CD8-positive, alpha-beta memory T cell (primary cell): ENCODE results near the gene LAMC1. TPM values are rescaled to one million over a fixed set of nuclear protein-coding genes. Genes with fewer than 3 reads are reported as not detected.

Source experiments
- CTCF ChIA-PET: fragments of 350-600 bp; sonication (Branson Sonifier 250); formaldehyde crosslinking; loops from one replicate; lab custom pipeline; 2021; ENCODE audit warnings: antibody characterized with exemption; lab: Charles Lee
- POLR2A ChIA-PET: fragments of 350-600 bp; sonication (Branson Sonifier 250); formaldehyde crosslinking; loops from one replicate; lab custom pipeline; 2021; ENCODE audit warnings: antibody characterized with exemption; lab: Charles Lee
- DNase-seq, 5 donors: peaks; one replicate each; pipeline versions ENCODE4 v3.0.0 to v3.0.0-alpha.2; 2020 to 2022; ENCODE audit warnings: mixed read lengths in 1 of 5
- H3K27ac ChIP-seq: one replicate; pipeline ENCODE4 v1.7.0; 2013; ENCODE audit warnings: low read depth, mild to moderate bottlenecking, low read length, moderate library complexity
- H3K27me3 ChIP-seq: 2 replicates; pipeline ENCODE4 v1.7.0; 2013; ENCODE audit warnings: low read length, mild to moderate bottlenecking; ENCODE audit not compliant: insufficient read depth, poor library complexity, severe bottlenecking
- H3K36me3 ChIP-seq: 2 replicates; pipeline ENCODE4 v1.7.0; 2013; ENCODE audit warnings: mild to moderate bottlenecking, low read length, moderate library complexity; ENCODE audit not compliant: insufficient read depth
- H3K4me1 ChIP-seq: 2 replicates; pipeline ENCODE4 v1.7.0; 2013; ENCODE audit warnings: mild to moderate bottlenecking, low read length, moderate library complexity; ENCODE audit not compliant: insufficient read depth
- H3K4me3 ChIP-seq: 2 replicates; pipeline ENCODE4 v1.7.0; 2013; ENCODE audit warnings: mild to moderate bottlenecking, low read length
- H3K9me3 ChIP-seq: 2 replicates; pipeline ENCODE4 v1.7.0; 2013; ENCODE audit warnings: mild to moderate bottlenecking, low read length
- H3K27ac Mint-ChIP-seq, 8 donors: one replicate each; pipeline ENCODE4 v1.8.0; 2020 to 2021; ENCODE audit warnings: mixed read lengths in 8 of 8, mild to moderate bottlenecking in 6 of 8, inconsistent platforms in 3 of 8, moderate library complexity in 3 of 8
- H3K27me3 Mint-ChIP-seq, 2 donors: one replicate each; pipeline ENCODE4 v1.8.0; 2020 to 2021; ENCODE audit warnings: mixed read lengths in 2 of 2, mild to moderate bottlenecking in 1 of 2, moderate library complexity in 1 of 2
- H3K36me3 Mint-ChIP-seq, 3 donors: one replicate each; pipeline ENCODE4 v1.8.0; 2020 to 2021; ENCODE audit warnings: mixed read lengths in 3 of 3, inconsistent platforms in 1 of 3, mild to moderate bottlenecking in 1 of 3
- H3K4me1 Mint-ChIP-seq, 3 donors: one replicate each; pipeline ENCODE4 v1.8.0; 2020 to 2021; ENCODE audit warnings: mixed read lengths in 3 of 3, inconsistent platforms in 1 of 3, mild to moderate bottlenecking in 1 of 3
- H3K4me3 Mint-ChIP-seq, 7 donors: one replicate each; pipeline ENCODE4 v1.8.0; 2020 to 2021; ENCODE audit warnings: mixed read lengths in 7 of 7, mild to moderate bottlenecking in 6 of 7, moderate library complexity in 4 of 7, inconsistent platforms in 2 of 7
- H3K9me3 Mint-ChIP-seq, 5 donors: one replicate each; pipeline ENCODE4 v1.8.0; 2020 to 2022; ENCODE audit warnings: mixed read lengths in 5 of 5, mild to moderate bottlenecking in 3 of 5, moderate library complexity in 2 of 5, inconsistent platforms in 1 of 5
- polyA plus RNA-seq: library from polyadenylated mRNA; unstranded; fragments of 300-500 nt; fragmentation: Illumina TruSeq; gene quantifications from one replicate; pipeline ENCODE4 v1.2.3, GENCODE V29; 2021
- total RNA-seq, 2 experiments: library from RNA; stranded (reverse); gene quantifications; one replicate each; pipeline ENCODE4 v1.2.3, GENCODE V29; 2021

The LAMC1 gene
- total and polyA plus RNA-seq, 3 experiments from 2014 or later, result 0.33 to 0.58 TPM; not detected in 1

- H3K4me3 ChIP-seq, result no peak overlapping the region
- peaks cover 7% of the 10 kb centered on the region for H3K27me3 ChIP-seq
- no peak overlapping the region for H3K27ac ChIP-seq
- no peak for DNase-seq
- H3K4me1 Mint-ChIP-seq, result peaks cover 5 to 13% (median 11%) of the 10 kb centered on the region in 3 donors
- ChIA-PET CTCF (no interaction called here), POLR2A (no interaction called here)
- H3K27ac Mint-ChIP-seq, result no peak overlapping the region
- H3K36me3 ChIP-seq, result no peaks in the 10 kb centered on the region
- H3K4me1 ChIP-seq, result peaks cover 10% of the 10 kb centered on the region
- peaks cover 0 to 2% (median 0%) of the 10 kb centered on the region in 5 donors for H3K9me3 Mint-ChIP-seq
- no peaks in the 10 kb centered on the region for H3K9me3 ChIP-seq
- peaks cover 29 to 67% of the 10 kb centered on the region in 2 donors for H3K27me3 Mint-ChIP-seq
- H3K36me3 Mint-ChIP-seq, result no peaks in the 10 kb centered on the region
- H3K4me3 Mint-ChIP-seq, result no peak overlapping the region
These were observed 6.8 kb downstream of the LAMC1 start for GRCh38 chr1:183030053-183030452.

- H3K36me3 Mint-ChIP-seq, result no peaks in the 10 kb centered on the region
- Histone ChIP-seq H3K4me3 (no peak overlapping the region), H3K27ac (no peak overlapping the region), H3K4me1 (peaks cover 10% of the 10 kb centered on the region), H3K36me3 (no peaks in the 10 kb centered on the region), H3K27me3 (peaks cover 3% of the 10 kb centered on the region), H3K9me3 (no peaks in the 10 kb centered on the region)
- DNase-seq, result no peak
- no peak overlapping the region for H3K4me3 Mint-ChIP-seq
- peaks cover 21 to 53% of the 10 kb centered on the region in 2 donors for H3K27me3 Mint-ChIP-seq
- ChIA-PET POLR2A (no interaction called here), CTCF (no interaction called here)
- no peak overlapping the region for H3K27ac Mint-ChIP-seq
- H3K9me3 Mint-ChIP-seq, result peaks cover 0 to 1% (median 0%) of the 10 kb centered on the region in 5 donors
- H3K4me1 Mint-ChIP-seq, result peaks cover 5 to 12% (median 11%) of the 10 kb centered on the region in 3 donors
These were observed 9.1 kb downstream of the LAMC1 start for GRCh38 chr1:183032122-183032921.

GRCh38 chr1:183033205-183033604, 10.0 kb downstream of the LAMC1 start:
- peaks cover 0 to 5% (median 0%) of the 10 kb centered on the region in 5 donors for H3K9me3 Mint-ChIP-seq
- Histone ChIP-seq H3K27ac (no peak overlapping the region), H3K4me3 (no peak overlapping the region), H3K9me3 (no peaks in the 10 kb centered on the region), H3K27me3 (peaks cover 3% of the 10 kb centered on the region), H3K4me1 (peaks cover 10% of the 10 kb centered on the region), H3K36me3 (no peaks in the 10 kb centered on the region)
- H3K4me3 Mint-ChIP-seq, result peak overlapping the region in 1 of 7 donors; percentile 41
- CTCF ChIA-PET, result no interaction called here
- no peak overlapping the region for H3K27ac Mint-ChIP-seq
- peaks cover 5 to 12% (median 11%) of the 10 kb centered on the region in 3 donors for H3K4me1 Mint-ChIP-seq
- H3K36me3 Mint-ChIP-seq, result no peaks in the 10 kb centered on the region
- POLR2A ChIA-PET, result no interaction called here
- DNase-seq, result peak in 1 of 5 donors; percentile 75
- H3K27me3 Mint-ChIP-seq, result peaks cover 21 to 50% of the 10 kb centered on the region in 2 donors

- H3K27ac Mint-ChIP-seq, result peak overlapping the region in 1 of 8 donors; percentile 11
- peaks cover 0 to 6% (median 0%) of the 10 kb centered on the region in 5 donors for H3K9me3 Mint-ChIP-seq
- Histone ChIP-seq H3K4me1 (peaks cover 10% of the 10 kb centered on the region), H3K4me3 (no peak overlapping the region), H3K27me3 (peaks cover 4% of the 10 kb centered on the region), H3K27ac (no peak overlapping the region), H3K36me3 (no peaks in the 10 kb centered on the region), H3K9me3 (no peaks in the 10 kb centered on the region)
- H3K4me3 Mint-ChIP-seq, result no peak overlapping the region
- no peak for DNase-seq
- peaks cover 5 to 12% (median 11%) of the 10 kb centered on the region in 3 donors for H3K4me1 Mint-ChIP-seq
- no peaks in the 10 kb centered on the region for H3K36me3 Mint-ChIP-seq
- CTCF ChIA-PET, result no interaction called here
- H3K27me3 Mint-ChIP-seq, result peaks cover 24 to 48% of the 10 kb centered on the region in 2 donors
- POLR2A ChIA-PET, result no interaction called here
These were observed 11.5 kb downstream of the LAMC1 start for GRCh38 chr1:183034682-183035081.

- ChIA-PET POLR2A (no interaction called here), CTCF (no interaction called here)
- H3K4me3 ChIP-seq, result no peak overlapping the region
- H3K9me3 Mint-ChIP-seq, result peaks cover 0 to 6% (median 0%) of the 10 kb centered on the region in 5 donors
- H3K36me3 Mint-ChIP-seq, result no peaks in the 10 kb centered on the region
- no peaks in the 10 kb centered on the region for H3K36me3 ChIP-seq
- peaks cover 28 to 58% of the 10 kb centered on the region in 2 donors for H3K27me3 Mint-ChIP-seq
- H3K4me1 ChIP-seq, result peaks cover 6% of the 10 kb centered on the region
- H3K27ac Mint-ChIP-seq, result no peak overlapping the region
- H3K9me3 ChIP-seq, result no peaks in the 10 kb centered on the region
- no peak overlapping the region for H3K27ac ChIP-seq
- H3K27me3 ChIP-seq, result peaks cover 12% of the 10 kb centered on the region
- no peak for DNase-seq
- H3K4me3 Mint-ChIP-seq, result no peak overlapping the region
- peaks cover 2 to 7% (median 6%) of the 10 kb centered on the region in 3 donors for H3K4me1 Mint-ChIP-seq
These were observed 15.2 kb downstream of the LAMC1 start for GRCh38 chr1:183038333-183038866.

- Histone ChIP-seq H3K4me3 (no peak overlapping the region), H3K9me3 (no peaks in the 10 kb centered on the region), H3K36me3 (no peaks in the 10 kb centered on the region), H3K27me3 (peaks cover 12% of the 10 kb centered on the region), H3K27ac (no peak overlapping the region), H3K4me1 (peaks cover under 1% of the 10 kb centered on the region)
- ChIA-PET POLR2A (no interaction called here), CTCF (no interaction called here)
- peaks cover 0 to 6% (median 0%) of the 10 kb centered on the region in 5 donors for H3K9me3 Mint-ChIP-seq
- H3K4me3 Mint-ChIP-seq, result no peak overlapping the region
- no peak for DNase-seq
- peaks cover 0 to 2% (median 2%) of the 10 kb centered on the region in 3 donors for H3K4me1 Mint-ChIP-seq
- peaks cover 28 to 58% of the 10 kb centered on the region in 2 donors for H3K27me3 Mint-ChIP-seq
- H3K27ac Mint-ChIP-seq, result no peak overlapping the region
- H3K36me3 Mint-ChIP-seq, result no peaks in the 10 kb centered on the region
These were observed 15.7 kb downstream of the LAMC1 start for GRCh38 chr1:183038913-183039312.

GRCh38 chr1:183039330-183039729, 16.1 kb downstream of the LAMC1 start:
- Histone ChIP-seq H3K27me3 (peaks cover 12% of the 10 kb centered on the region), H3K36me3 (no peaks in the 10 kb centered on the region), H3K4me1 (no peaks in the 10 kb centered on the region), H3K9me3 (no peaks in the 10 kb centered on the region), H3K27ac (no peak overlapping the region), H3K4me3 (no peak overlapping the region)
- Mint-ChIP-seq H3K27ac (no peak overlapping the region), H3K9me3 (peaks cover 0 to 6% (median 0%) of the 10 kb centered on the region in 5 donors), H3K4me1 (no peaks in the 10 kb centered on the region), H3K4me3 (no peak overlapping the region), H3K36me3 (no peaks in the 10 kb centered on the region), H3K27me3 (peaks cover 28 to 59% of the 10 kb centered on the region in 2 donors)
- ChIA-PET POLR2A (no interaction called here), CTCF (no interaction called here)
- DNase-seq, result no peak

GRCh38 chr1:183039985-183040447, 16.8 kb downstream of the LAMC1 start:
- Mint-ChIP-seq H3K27ac (no peak overlapping the region), H3K4me3 (no peak overlapping the region), H3K27me3 (peaks cover 28 to 56% of the 10 kb centered on the region in 2 donors), H3K9me3 (peaks cover 0 to 4% (median 0%) of the 10 kb centered on the region in 5 donors), H3K4me1 (no peaks in the 10 kb centered on the region), H3K36me3 (no peaks in the 10 kb centered on the region)
- Histone ChIP-seq H3K27me3 (peaks cover 12% of the 10 kb centered on the region), H3K9me3 (no peaks in the 10 kb centered on the region), H3K4me3 (no peak overlapping the region), H3K27ac (no peak overlapping the region), H3K4me1 (no peaks in the 10 kb centered on the region), H3K36me3 (no peaks in the 10 kb centered on the region)
- DNase-seq, result no peak
- ChIA-PET POLR2A (no interaction called here), CTCF (no interaction called here)
